Uterus (tissue), 4 donors: Measurements from ENCODE around the gene NTNG1. TPM values are rescaled to one million over a fixed set of nuclear protein-coding genes. Genes with fewer than 3 reads are reported as not detected.
A peak's percentile ranks its signal among the peaks of the same experiment; 100 is the strongest.

ENCODE experiments used
- DNase-seq, 2 donors: peaks; one replicate each; pipeline ENCODE4 v3.0.0-alpha.2; 2019 to 2020
- H3K27ac ChIP-seq, 2 donors: fragments of 200-600 bp; sonication (generic); 1 replicate in 1 of 2; 2 replicates in 1 of 2; pipeline ENCODE4 v1.5.1; 2016 to 2018
- H3K27me3 ChIP-seq, 2 donors: fragments of 200-600 bp; sonication (generic); one replicate each; pipeline ENCODE4 v1.5.1; 2018 to 2019; ENCODE audit warnings: control low read depth in 1 of 2
- H3K36me3 ChIP-seq, 2 donors: fragments of 200-600 bp; sonication (generic); one replicate each; pipeline ENCODE4 v1.5.1; 2019; ENCODE audit warnings: control low read depth in 1 of 2
- H3K4me1 ChIP-seq, 2 donors: fragments of 200-600 bp; sonication (generic); one replicate each; pipeline ENCODE4 v1.5.1; 2018 to 2019; ENCODE audit warnings: control low read depth in 1 of 2
- H3K4me3 ChIP-seq, 2 donors: fragments of 200-600 bp; sonication (generic); 1 replicate in 1 of 2; 2 replicates in 1 of 2; pipeline ENCODE4 v1.5.1; 2018 to 2019; ENCODE audit warnings: mild to moderate bottlenecking in 1 of 2
- H3K9me3 ChIP-seq, 2 donors: fragments of 200-600 bp; sonication (generic); one replicate each; pipeline ENCODE4 v1.5.1; 2019; ENCODE audit warnings: control low read depth in 1 of 2
- CTCF ChIP-seq, 4 experiments: fragments of 200-600 bp in 2 of 4; fragments of 450-650 bp in 2 of 4; sonication (generic) in 2 of 4; IDR thresholded peaks; one replicate each; pipeline ENCODE4 v1.5.1; 2016 to 2019; ENCODE audit warnings: antibody characterized with exemption in 4 of 4, mild to moderate bottlenecking in 2 of 4, moderate library complexity in 1 of 4
- POLR2A ChIP-seq, 2 donors: fragments of 450-650 bp; IDR thresholded peaks; one replicate each; pipeline ENCODE4 v1.6.1; 2016; ENCODE audit warnings: antibody characterized with exemption in 2 of 2, mild to moderate bottlenecking in 1 of 2, moderate library complexity in 1 of 2
- intact Hi-C: fragments of 100-400 bp; cut with DNase I; formaldehyde crosslinking; loops from one replicate; pipeline ENCODE4 v1.15.1; 2023; ENCODE audit warnings: low total_unique reads
- total RNA-seq, 4 donors: library from RNA; depleted of rRNA in 3 of 4; stranded (reverse); fragments of >200 nt in 3 of 4; gene quantifications; one replicate each; pipeline versions ENCODE4 v1.1.0 to v1.2.4, GENCODE V29; 2014 to 2023
- donor health status: DM: yes; HTN: yes; CAD: no.

The NTNG1 gene
- total RNA-seq, 4 donors from 2014 or later, result 1.2 to 11.9 TPM; not detected in 2

- Histone ChIP-seq H3K27ac (no peak overlapping the region), H3K36me3 (no peaks in the 10 kb centered on the region), H3K4me1 (no peaks in the 10 kb centered on the region), H3K4me3 (no peak overlapping the region), H3K9me3 (no peaks in the 10 kb centered on the region), H3K27me3 (no peaks in the 10 kb centered on the region)
- no peak for DNase-seq
- no peak for TF ChIP-seq POLR2A (IDR thresholded peaks at IDR 0.05)
- TF ChIP-seq CTCF (IDR thresholded peaks at IDR 0.05), result no peak
- intact Hi-C loops, result no loop called here
Measured at GRCh38 chr1:107422901-107423300, 282.1 kb downstream of the NTNG1 start.

- no peaks in the 10 kb centered on the region for H3K9me3 ChIP-seq
- no peaks in the 10 kb centered on the region for H3K27me3 ChIP-seq
- no peaks in the 10 kb centered on the region for H3K4me1 ChIP-seq
- H3K27ac ChIP-seq, result no peak overlapping the region
- peak in 1 of 2 donors; percentile 20 for DNase-seq
- no peak for TF ChIP-seq POLR2A (IDR thresholded peaks at IDR 0.05)
- TF ChIP-seq CTCF (IDR thresholded peaks at IDR 0.05), result peak; percentile 40 to 46 (median 42)
- no peaks in the 10 kb centered on the region for H3K36me3 ChIP-seq
- intact Hi-C loops, result no loop called here
- H3K4me3 ChIP-seq, result no peak overlapping the region
Measured at GRCh38 chr1:107430540-107431228, 289.8 kb downstream of the NTNG1 start.

- Histone ChIP-seq H3K4me3 (no peak overlapping the region), H3K9me3 (no peaks in the 10 kb centered on the region), H3K4me1 (no peaks in the 10 kb centered on the region), H3K36me3 (no peaks in the 10 kb centered on the region), H3K27ac (no peak overlapping the region), H3K27me3 (no peaks in the 10 kb centered on the region)
- intact Hi-C loops, result no loop called here
- TF ChIP-seq POLR2A (IDR thresholded peaks at IDR 0.05) (no peak), CTCF (IDR thresholded peaks at IDR 0.05) (no peak)
- DNase-seq, result no peak
Measured at GRCh38 chr1:107432108-107432507, 291.3 kb downstream of the NTNG1 start.

- H3K4me1 ChIP-seq, result no peaks in the 10 kb centered on the region
- TF ChIP-seq CTCF (IDR thresholded peaks at IDR 0.05) (no peak), POLR2A (IDR thresholded peaks at IDR 0.05) (no peak)
- intact Hi-C loops, result no loop called here
- H3K36me3 ChIP-seq, result no peaks in the 10 kb centered on the region
- DNase-seq, result no peak
- no peak overlapping the region for H3K27ac ChIP-seq
- no peaks in the 10 kb centered on the region for H3K27me3 ChIP-seq
- H3K4me3 ChIP-seq, result no peak overlapping the region
- H3K9me3 ChIP-seq, result no peaks in the 10 kb centered on the region
Measured at GRCh38 chr1:107433068-107433467, 292.2 kb downstream of the NTNG1 start.

- no peak for DNase-seq
- no peaks in the 10 kb centered on the region for H3K4me1 ChIP-seq
- no peak overlapping the region for H3K4me3 ChIP-seq
- H3K27ac ChIP-seq, result no peak overlapping the region
- H3K27me3 ChIP-seq, result no peaks in the 10 kb centered on the region
- H3K36me3 ChIP-seq, result no peaks in the 10 kb centered on the region
- no peak for TF ChIP-seq POLR2A (IDR thresholded peaks at IDR 0.05)
- no peak for TF ChIP-seq CTCF (IDR thresholded peaks at IDR 0.05)
- H3K9me3 ChIP-seq, result no peaks in the 10 kb centered on the region
- intact Hi-C loops, result no loop called here
Measured at GRCh38 chr1:107433635-107434360, 293.0 kb downstream of the NTNG1 start.
